ENCODE measurements around the gene PHLDA1. TPM values are rescaled to one million over a fixed set of nuclear protein-coding genes. Genes with fewer than 3 reads are reported as not detected.
A peak's percentile ranks its signal among the peaks of the same experiment; 100 is the strongest.

The PHLDA1 gene
- total and polyA plus RNA-seq, 2 donors (not counting 3 experiments of a cell fraction or from before 2014, with no cell fraction given) = 14.1 to 30.8 TPM

GRCh38 chr12:76030341-76031080 lies 1.1 kb downstream of the PHLDA1 start:
- dilution Hi-C loops (cut with MboI; ENCODE audit: extremely low pct_ligation_motif_present, low sequenced_read_pairs) (loop anchor here (25.0 kb wide), 1 partner anchor 518 kb away; the partner anchor contains the start of gene KRR1), intact Hi-C loops (cut with micrococcal nuclease) (loop anchor here (1.0 to 10.0 kb wide), 16 partner anchors 34 to 519 kb away; partner anchors contain the start of gene KRR1)
- Histone ChIP-seq H3K4me3 (replicated peaks in 1 of 3; ENCODE audit: insufficient read depth in 1 of 3, low read depth in 1 of 3, low read length in 3 of 3) (peak overlapping the region; percentile 77 to 99 (median 82)), H3K27ac (ENCODE audit: insufficient read depth, low read depth, low read length) (peak overlapping the region; percentile 87), H3K9me3 (replicated peaks; ENCODE audit: control insufficient read depth, insufficient read depth, low read length) (no peaks in the 10 kb centered on the region), H3K9me1 (replicated peaks; ENCODE audit: control insufficient read depth, extremely low read depth, insufficient read depth, low read length) (no peaks in the 10 kb centered on the region), H3K27me3 (ENCODE audit: control insufficient read depth in 2 of 2, insufficient read depth in 2 of 2, low read length in 2 of 2) (no peaks in the 10 kb centered on the region), H3K4me2 (ENCODE audit: insufficient read depth, low read length) (no peak overlapping the region), H3K9ac (replicated peaks; ENCODE audit: extremely low read depth, insufficient read depth, low read length) (peak overlapping the region; percentile 99), H3K36me3 (ENCODE audit: control insufficient read depth in 2 of 2, extremely low read depth in 1 of 2, insufficient read depth in 2 of 2, low read length in 2 of 2) (peaks cover 0 to 8% of the 10 kb centered on the region in 2 experiments), H2AFZ (ENCODE audit: low read depth, low read length) (no peak overlapping the region), H3K79me2 (ENCODE audit: control insufficient read depth, insufficient read depth, low read length) (peaks cover 37% of the 10 kb centered on the region), H4K20me1 (replicated peaks; ENCODE audit: control insufficient read depth, extremely low read depth, insufficient read depth, low read length) (no peaks in the 10 kb centered on the region), H3K4me1 (ENCODE audit: control insufficient read depth, extremely low read depth, insufficient read depth, low read length) (peaks cover 37% of the 10 kb centered on the region)
- FAIRE-seq (no peak), DNase-seq (ENCODE audit: low read depth, low spot score) (peak; percentile 58)
- BruUV-seq (replicated peaks) = TSS peak; percentile 20
- CTCF ChIA-PET = interaction anchor here (0.6 to 6.6 kb wide), 23 partner anchors 27 to 504 kb away, joined by 3 to 95 read pairs (median 6); partner anchors contain the start of gene BBS10
- POLR2A ChIA-PET = interaction anchor here (0.6 to 3.3 kb wide), 19 partner anchors 33 to 519 kb away, joined by 3 to 20 read pairs (median 5); partner anchors contain the start of gene KRR1
- TF ChIP-seq POLR2AphosphoS5 (IDR thresholded peaks at IDR 0.05; ENCODE audit: insufficient read depth, low read depth, low read length) (peak; percentile 12), GATA2 (IDR thresholded peaks at IDR 0.05; ENCODE audit: insufficient read depth, insufficient read length, low read depth, low read length) (no peak), CTCF (IDR thresholded peaks at IDR 0.05; ENCODE audit: extremely low read depth in 1 of 2, insufficient read depth in 1 of 2, low read depth in 1 of 2, low read length in 2 of 2) (no peak), POLR2A (IDR thresholded peaks at IDR 0.05; ENCODE audit: low read depth, low read length) (peak; percentile 32)
